Measurements from ENCODE around the gene PRDM7.

GRCh38 chr16:90070440-90070839, 6.7 kb downstream of the PRDM7 start:
- no peak for TF ChIP-seq ZNF124 (CRISPR knock-in tag; IDR thresholded peaks at IDR 0.05)
- TF ChIP-seq PHF8 (IDR thresholded peaks at IDR 0.05; ENCODE audit: borderline replicate concordance, low read length) = no peak
- no peak for TF ChIP-seq PATZ1 (CRISPR knock-in tag; IDR thresholded peaks at IDR 0.05; ENCODE audit: borderline replicate concordance)
- TF ChIP-seq EZH2 (IDR thresholded peaks at IDR 0.05; ENCODE audit: borderline replicate concordance, low read depth, low read length) = no peak
- TF ChIP-seq EP300 (IDR thresholded peaks at IDR 0.05; ENCODE audit: low read length) = no peak
- TF ChIP-seq TAF1 (IDR thresholded peaks at IDR 0.05; ENCODE audit: control insufficient read depth, extremely low read depth, insufficient read depth, low read length, severe bottlenecking) = no peak
- TF ChIP-seq ZNF696 (CRISPR knock-in tag; conservative IDR thresholded peaks at IDR 0.05) = no peak
- no peak for TF ChIP-seq ZNF197 (CRISPR knock-in tag; IDR thresholded peaks at IDR 0.05; ENCODE audit: low read depth)
- no peak for TF ChIP-seq POLR2A (conservative IDR thresholded peaks at IDR 0.05)
- no peak for TF ChIP-seq SIN3A (IDR thresholded peaks at IDR 0.05; ENCODE audit: borderline replicate concordance in 2 of 2, control insufficient read depth in 1 of 2, low read depth in 2 of 2, low read length in 2 of 2)
- TF ChIP-seq ZBTB7A (IDR thresholded peaks at IDR 0.05; ENCODE audit: borderline replicate concordance, control insufficient read depth, low read depth, low read length) = no peak

Measured in K562 (cell line).